HEK293 (cell line): Measurements from ENCODE around the gene HOXA10.
A peak's percentile ranks its signal among the peaks of the same experiment; 100 is the strongest.

Source experiments
- ZFP3 ChIP-seq: fragments of 450-650 bp; formaldehyde crosslinking; IDR thresholded peaks from 2 replicates; pipeline ENCODE4 v1.5.1; 2016; ENCODE audit warnings: low read depth, missing biosample characterization, missing genetic modification characterization
- ZNF239 ChIP-seq: fragments of 450-650 bp; formaldehyde crosslinking; IDR thresholded peaks from 2 replicates; pipeline ENCODE4 v1.5.1; 2016; ENCODE audit warnings: missing biosample characterization, missing genetic modification characterization
- ZNF37A ChIP-seq: fragments of 450-650 bp; IDR thresholded peaks from 2 replicates; pipeline ENCODE4 v1.5.1; 2018; ENCODE audit warnings: missing biosample characterization, missing genetic modification characterization
- ZNF76 ChIP-seq: fragments of 450-650 bp; formaldehyde crosslinking; IDR thresholded peaks from 2 replicates; pipeline ENCODE4; 2016; ENCODE audit warnings: low read depth, missing biosample characterization, missing genetic modification characterization, borderline replicate concordance
- TF ChIP-seq, protein P1 (sequence below): fragments of 450-650 bp; formaldehyde crosslinking; IDR thresholded peaks from 2 replicates; pipeline ENCODE4 v1.5.1; 2016; ENCODE audit warnings: missing biosample characterization, missing genetic modification characterization
- TF ChIP-seq, protein P2 (sequence below): fragments of 450-650 bp; formaldehyde crosslinking; IDR thresholded peaks from 2 replicates; pipeline ENCODE4 v1.5.1; 2016; ENCODE audit warnings: missing biosample characterization, missing genetic modification characterization
- TF ChIP-seq, protein P3 (sequence below): IDR thresholded peaks from 2 replicates; pipeline ENCODE4 v1.6.1; 2011; ENCODE audit warnings: mild to moderate bottlenecking, low read depth, low read length, borderline replicate concordance

DNA sequence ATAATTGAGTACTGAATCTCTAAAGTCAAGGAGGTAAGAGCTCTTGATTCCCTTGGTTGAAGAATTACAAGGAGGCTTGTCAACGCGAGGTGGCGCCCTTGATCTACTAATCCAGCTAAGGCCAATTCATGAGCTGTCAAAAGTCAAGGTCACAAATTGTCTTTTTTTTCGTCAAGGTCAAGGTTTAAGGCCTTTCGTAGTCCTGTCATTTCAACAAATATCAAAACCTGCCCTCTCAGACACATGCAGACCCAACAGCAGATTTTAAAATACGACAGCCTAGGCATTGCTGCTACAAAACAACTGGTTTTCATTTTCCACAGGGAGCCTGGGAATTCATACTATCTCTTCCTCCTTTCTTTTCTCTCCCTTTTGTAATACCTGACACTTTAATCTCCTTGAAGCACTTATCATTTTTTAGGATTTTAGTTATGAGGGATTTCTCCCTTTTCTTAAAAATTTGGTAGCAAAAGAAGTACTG, 22.2 kb upstream of the HOXA10 start:
- TF ChIP-seq ZNF37A (tag by site-specific recombination) (no peak), ZNF76 (tag by site-specific recombination) (no peak), ZNF239 (tag by site-specific recombination) (no peak), ZFP3 (tag by site-specific recombination) (no peak)
- TF ChIP-seq, protein P1, sequence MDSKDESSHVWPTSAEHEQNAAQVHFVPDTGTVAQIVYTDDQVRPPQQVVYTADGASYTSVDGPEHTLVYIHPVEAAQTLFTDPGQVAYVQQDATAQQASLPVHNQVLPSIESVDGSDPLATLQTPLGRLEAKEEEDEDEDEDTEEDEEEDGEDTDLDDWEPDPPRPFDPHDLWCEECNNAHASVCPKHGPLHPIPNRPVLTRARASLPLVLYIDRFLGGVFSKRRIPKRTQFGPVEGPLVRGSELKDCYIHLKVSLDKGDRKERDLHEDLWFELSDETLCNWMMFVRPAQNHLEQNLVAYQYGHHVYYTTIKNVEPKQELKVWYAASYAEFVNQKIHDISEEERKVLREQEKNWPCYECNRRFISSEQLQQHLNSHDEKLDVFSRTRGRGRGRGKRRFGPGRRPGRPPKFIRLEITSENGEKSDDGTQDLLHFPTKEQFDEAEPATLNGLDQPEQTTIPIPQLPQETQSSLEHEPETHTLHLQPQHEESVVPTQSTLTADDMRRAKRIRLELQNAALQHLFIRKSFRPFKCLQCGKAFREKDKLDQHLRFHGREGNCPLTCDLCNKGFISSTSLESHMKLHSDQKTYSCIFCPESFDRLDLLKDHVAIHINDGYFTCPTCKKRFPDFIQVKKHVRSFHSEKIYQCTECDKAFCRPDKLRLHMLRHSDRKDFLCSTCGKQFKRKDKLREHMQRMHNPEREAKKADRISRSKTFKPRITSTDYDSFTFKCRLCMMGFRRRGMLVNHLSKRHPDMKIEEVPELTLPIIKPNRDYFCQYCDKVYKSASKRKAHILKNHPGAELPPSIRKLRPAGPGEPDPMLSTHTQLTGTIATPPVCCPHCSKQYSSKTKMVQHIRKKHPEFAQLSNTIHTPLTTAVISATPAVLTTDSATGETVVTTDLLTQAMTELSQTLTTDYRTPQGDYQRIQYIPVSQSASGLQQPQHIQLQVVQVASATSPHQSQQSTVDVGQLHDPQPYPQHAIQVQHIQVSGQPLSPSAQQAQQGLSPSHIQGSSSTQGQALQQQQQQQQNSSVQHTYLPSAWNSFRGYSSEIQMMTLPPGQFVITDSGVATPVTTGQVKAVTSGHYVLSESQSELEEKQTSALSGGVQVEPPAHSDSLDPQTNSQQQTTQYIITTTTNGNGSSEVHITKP (tag by site-specific recombination) = no peak
- TF ChIP-seq, protein P2, sequence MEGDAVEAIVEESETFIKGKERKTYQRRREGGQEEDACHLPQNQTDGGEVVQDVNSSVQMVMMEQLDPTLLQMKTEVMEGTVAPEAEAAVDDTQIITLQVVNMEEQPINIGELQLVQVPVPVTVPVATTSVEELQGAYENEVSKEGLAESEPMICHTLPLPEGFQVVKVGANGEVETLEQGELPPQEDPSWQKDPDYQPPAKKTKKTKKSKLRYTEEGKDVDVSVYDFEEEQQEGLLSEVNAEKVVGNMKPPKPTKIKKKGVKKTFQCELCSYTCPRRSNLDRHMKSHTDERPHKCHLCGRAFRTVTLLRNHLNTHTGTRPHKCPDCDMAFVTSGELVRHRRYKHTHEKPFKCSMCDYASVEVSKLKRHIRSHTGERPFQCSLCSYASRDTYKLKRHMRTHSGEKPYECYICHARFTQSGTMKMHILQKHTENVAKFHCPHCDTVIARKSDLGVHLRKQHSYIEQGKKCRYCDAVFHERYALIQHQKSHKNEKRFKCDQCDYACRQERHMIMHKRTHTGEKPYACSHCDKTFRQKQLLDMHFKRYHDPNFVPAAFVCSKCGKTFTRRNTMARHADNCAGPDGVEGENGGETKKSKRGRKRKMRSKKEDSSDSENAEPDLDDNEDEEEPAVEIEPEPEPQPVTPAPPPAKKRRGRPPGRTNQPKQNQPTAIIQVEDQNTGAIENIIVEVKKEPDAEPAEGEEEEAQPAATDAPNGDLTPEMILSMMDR (tag by site-specific recombination) = peak; percentile 71
- TF ChIP-seq, protein P3, sequence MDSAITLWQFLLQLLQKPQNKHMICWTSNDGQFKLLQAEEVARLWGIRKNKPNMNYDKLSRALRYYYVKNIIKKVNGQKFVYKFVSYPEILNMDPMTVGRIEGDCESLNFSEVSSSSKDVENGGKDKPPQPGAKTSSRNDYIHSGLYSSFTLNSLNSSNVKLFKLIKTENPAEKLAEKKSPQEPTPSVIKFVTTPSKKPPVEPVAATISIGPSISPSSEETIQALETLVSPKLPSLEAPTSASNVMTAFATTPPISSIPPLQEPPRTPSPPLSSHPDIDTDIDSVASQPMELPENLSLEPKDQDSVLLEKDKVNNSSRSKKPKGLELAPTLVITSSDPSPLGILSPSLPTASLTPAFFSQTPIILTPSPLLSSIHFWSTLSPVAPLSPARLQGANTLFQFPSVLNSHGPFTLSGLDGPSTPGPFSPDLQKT = no peak
